SK-N-SH (cell line): Measurements from ENCODE around the gene ALDH6A1. TPM values are rescaled to one million over a fixed set of nuclear protein-coding genes. Genes with fewer than 3 reads are reported as not detected.
A peak's percentile ranks its signal among the peaks of the same experiment; 100 is the strongest.
"Not testable (repeated sequence)": the region's sequence is repeated elsewhere in the genome, so short reads cannot be mapped to it uniquely, and the experiment has no call there.

Experiments
- CTCF ChIA-PET: fragments of 300-600, 350-600 bp; formaldehyde crosslinking; extraction: SDS; loops from one replicate; lab custom pipeline; 2021; lab: Yijun Ruan, JAX
- POLR2A ChIA-PET: fragments of 350-600 bp; sonication (Branson Sonifier 250); formaldehyde crosslinking; extraction: SDS; loops from one replicate; lab custom pipeline; 2020; ENCODE audit warnings: antibody characterized with exemption, inconsistent platforms; lab: Yijun Ruan, JAX
- DNase-seq: peaks from one replicate; pipeline ENCODE4 v3.0.0; 2012
- H2AFZ ChIP-seq: fragments of 200-600 bp; sonication (generic); 2 replicates; pipeline ENCODE4 v1.8.1; 2016; ENCODE audit warnings: antibody characterized with exemption, mild to moderate bottlenecking, low read depth
- H3F3A ChIP-seq: fragments of 200-600 bp; sonication (generic); replicated peaks from 2 replicates; pipeline ENCODE3; 2016; ENCODE audit warnings: antibody characterized with exemption, mild to moderate bottlenecking; ENCODE audit not compliant: insufficient read depth
- H3K27ac ChIP-seq, 2 experiments: fragments of 200-500 bp in 1 of 2; fragments of 200-600 bp in 1 of 2; sonication (Bioruptor generic) in 1 of 2; sonication (generic), shearing (Covaris generic) in 1 of 2; 2 replicates each; pipeline versions ENCODE4 v1.5.1 to v1.6.1; 2014 to 2016; ENCODE audit warnings: low read depth in 2 of 2, inconsistent platforms in 1 of 2, low read length in 1 of 2, mild to moderate bottlenecking in 1 of 2, mixed read lengths in 1 of 2
- H3K27me3 ChIP-seq: fragments of 200-600 bp; sonication (generic), shearing (Covaris generic); 2 replicates; pipeline ENCODE4 v1.6.1; 2016; ENCODE audit warnings: mixed run types; ENCODE audit not compliant: insufficient read depth
- H3K36me3 ChIP-seq, 2 experiments: fragments of 200-500 bp in 1 of 2; fragments of 200-600 bp in 1 of 2; sonication (Bioruptor generic) in 1 of 2; sonication (generic) in 1 of 2; replicated peaks in 1 of 2; 2 replicates each; pipeline versions ENCODE3 to v1.5.1; 2014 to 2016; ENCODE audit warnings: low read length in 1 of 2, mild to moderate bottlenecking in 1 of 2; ENCODE audit not compliant: insufficient read depth in 2 of 2, control insufficient read depth in 1 of 2
- H3K4me1 ChIP-seq, 2 experiments: fragments of 200-500 bp in 1 of 2; fragments of 200-600 bp in 1 of 2; sonication (Bioruptor generic) in 1 of 2; sonication (generic), shearing (Covaris generic) in 1 of 2; 2 replicates each; pipeline versions ENCODE4 v1.5.1 to v1.6.1; 2014 to 2016; ENCODE audit warnings: low read depth in 1 of 2, low read length in 1 of 2, mixed run types in 1 of 2; ENCODE audit not compliant: insufficient read depth in 2 of 2, control insufficient read depth in 1 of 2
- H3K4me2 ChIP-seq: fragments of 200-600 bp; sonication (generic), shearing (Covaris generic); 2 replicates; pipeline ENCODE4 v1.6.1; 2017; ENCODE audit warnings: mixed run types
- H3K4me3 ChIP-seq, 2 experiments: fragments of 200-500 bp in 1 of 2; fragments of 200-600 bp in 1 of 2; sonication (Bioruptor generic) in 1 of 2; sonication (generic), shearing (Covaris generic) in 1 of 2; 2 replicates each; pipeline versions ENCODE4 v1.5.1 to v1.8.1; 2014 to 2016; ENCODE audit warnings: low read depth in 2 of 2, inconsistent platforms in 1 of 2, low read length in 1 of 2, mild to moderate bottlenecking in 1 of 2, mixed read lengths in 1 of 2, moderate library complexity in 1 of 2
- H3K79me2 ChIP-seq: fragments of 200-600 bp; sonication (generic); 2 replicates; pipeline ENCODE4 v1.8.1; 2017; ENCODE audit warnings: mild to moderate bottlenecking; ENCODE audit not compliant: insufficient read depth
- H3K9ac ChIP-seq: fragments of 200-600 bp; sonication (generic); 2 replicates; pipeline ENCODE4 v1.6.1; 2017; ENCODE audit warnings: mixed run types
- H3K9me2 ChIP-seq: fragments of 200-600 bp; sonication (generic); 2 replicates; pipeline ENCODE4 v1.6.1; 2017; ENCODE audit warnings: mixed run types
- H3K9me3 ChIP-seq: fragments of 200-600 bp; sonication (generic); 2 replicates; pipeline ENCODE4 v1.6.1; 2017; ENCODE audit warnings: mixed run types, mild to moderate bottlenecking, moderate library complexity
- H4K20me1 ChIP-seq: fragments of 200-600 bp; sonication (generic); 2 replicates; pipeline ENCODE4 v1.6.1; 2017; ENCODE audit warnings: mild to moderate bottlenecking, mixed run types; ENCODE audit not compliant: insufficient read depth
- CHD2 ChIP-seq: fragments of 150-350 bp; IDR thresholded peaks from 2 replicates; pipeline ENCODE4 v1.6.1; 2018; ENCODE audit warnings: low read length; ENCODE audit not compliant: partially characterized antibody
- ELF1 ChIP-seq: IDR thresholded peaks from 2 replicates; pipeline ENCODE4 v1.4.0; 2012
- FOSL2 ChIP-seq: IDR thresholded peaks from 2 replicates; pipeline ENCODE4 v1.4.0; 2012; ENCODE audit warnings: low read depth, mild to moderate bottlenecking, moderate library complexity, borderline replicate concordance
- GATA2 ChIP-seq: sonication (generic); formaldehyde crosslinking; IDR thresholded peaks from 2 replicates; pipeline ENCODE4 v1.5.0; 2020; ENCODE audit warnings: mild to moderate bottlenecking, missing genetic modification reagents
- MXI1 ChIP-seq: IDR thresholded peaks from 2 replicates; pipeline ENCODE4 v1.6.1; 2012; ENCODE audit warnings: mild to moderate bottlenecking, low read depth, low read length, improper control_type of control experiment
- RAD21 ChIP-seq: IDR thresholded peaks from 2 replicates; pipeline ENCODE4 v1.6.1; 2012; ENCODE audit warnings: mild to moderate bottlenecking, low read length
- RXRA ChIP-seq: IDR thresholded peaks from 2 replicates; pipeline ENCODE4 v1.4.0; 2012; ENCODE audit warnings: low read depth, mild to moderate bottlenecking, borderline replicate concordance
- SMC3 ChIP-seq: IDR thresholded peaks from 2 replicates; pipeline ENCODE4 v1.6.1; 2012; ENCODE audit warnings: low read depth, low read length, improper control_type of control experiment
- TCF12 ChIP-seq: IDR thresholded peaks from 2 replicates; pipeline ENCODE4 v1.4.0; 2012
- WGBS: methylation state at CpG from one replicate; pipeline ENCODE4 v1.1.6; 2017; ENCODE audit warnings: low lambda C conversion rate; 5-methylcytosine and 5-hydroxymethylcytosine counted together
- polyA plus RNA-seq, 3 experiments: library from polyadenylated mRNA; depleted of rRNA; stranded (reverse); fragments of >200 nt; gene quantifications; 2 replicates each; pipeline ENCODE4 v1.2.3, GENCODE V29; 2012
- TF ChIP-seq, protein P1 (sequence below): fragments of 150-350 bp; IDR thresholded peaks from 2 replicates; pipeline ENCODE4 v1.6.1; 2016; ENCODE audit warnings: mild to moderate bottlenecking, low read depth, low read length
- TF ChIP-seq, protein P2 (sequence below): fragments of 150-350 bp; IDR thresholded peaks from 2 replicates; pipeline ENCODE4 v1.6.1; 2017; ENCODE audit warnings: antibody characterized with exemption, low read length, low read depth, borderline replicate concordance
- TF ChIP-seq, protein P3 (sequence below): IDR thresholded peaks from 2 replicates; pipeline ENCODE4; 2012
- TF ChIP-seq, protein P4 (sequence below): fragments of 200-600 bp; sonication (generic); IDR thresholded peaks from 2 replicates; pipeline ENCODE4 v1.6.1; 2017; ENCODE audit warnings: antibody characterized with exemption, mild to moderate bottlenecking, moderate library complexity

The ALDH6A1 gene
- polyA plus RNA-seq, 1 of the 3 experiments (the other 2 are of a cell fraction) = 9.4 TPM

DNA sequence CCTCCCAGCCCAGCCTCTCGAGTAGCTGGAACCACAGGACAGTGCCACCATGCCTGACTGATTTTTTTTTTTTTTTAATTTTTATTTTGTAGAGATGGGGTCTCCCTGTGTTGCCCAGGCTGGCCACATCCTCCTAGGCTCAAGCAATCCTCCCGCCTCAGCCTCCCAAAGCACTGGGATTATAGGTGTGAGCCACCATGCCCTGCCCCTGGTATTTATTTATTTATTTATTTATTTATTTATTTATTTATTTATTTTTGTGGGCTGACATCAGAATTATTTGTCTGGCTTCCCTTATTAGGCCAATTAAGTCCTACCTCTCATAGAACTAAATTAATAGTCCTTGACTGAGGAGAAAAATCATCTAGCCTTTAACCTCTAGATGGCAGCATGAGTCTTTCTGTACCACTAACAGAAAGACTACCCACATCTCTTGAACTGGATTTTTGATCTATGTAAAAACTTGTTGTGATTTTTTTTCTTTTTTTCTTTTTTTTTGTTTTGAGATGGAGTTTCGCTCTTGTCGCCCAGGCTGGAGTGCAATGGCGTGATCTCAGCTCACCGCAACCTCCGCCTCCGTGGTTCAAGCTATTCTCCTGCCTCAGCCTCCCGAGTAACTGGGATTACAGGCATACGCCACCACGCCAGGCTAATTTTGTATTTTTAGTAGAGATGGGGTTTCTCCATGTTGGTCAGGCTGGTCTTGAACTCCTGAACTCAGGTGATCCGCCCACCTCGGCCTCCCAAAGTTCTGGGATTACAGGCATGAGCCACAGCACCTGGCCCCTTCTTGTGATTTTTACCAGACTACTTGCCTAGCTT is 27.4 kb upstream of the ALDH6A1 start:
- CTCF ChIA-PET = interaction anchor here (0.6 to 2.9 kb wide), 26 partner anchors 10 to 847 kb away, joined by 3 to 36 read pairs (median 4); partner anchors contain the start of genes ALDH6A1 and LIN52
- DNase-seq = peak; percentile 64

DNA sequence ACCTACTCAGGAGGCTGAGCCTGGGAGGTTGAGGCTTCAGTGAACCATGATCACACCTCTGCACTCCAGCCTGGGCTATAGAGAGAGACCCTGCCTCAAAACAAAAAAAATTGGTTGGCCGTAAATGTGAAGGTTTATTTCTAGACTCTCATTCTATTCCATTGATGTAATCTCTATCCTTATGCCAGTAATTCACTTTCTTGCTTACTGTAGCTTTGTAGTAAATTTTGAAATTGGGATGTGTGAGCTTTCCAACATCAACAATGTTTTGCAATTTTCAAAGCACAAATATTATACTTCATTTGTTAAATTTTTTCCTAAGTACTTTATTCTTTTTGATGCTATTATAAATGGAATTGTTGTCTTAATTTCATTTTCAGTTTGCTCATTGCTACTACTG is 25.1 kb upstream of the ALDH6A1 start:
- no peaks in the 10 kb centered on the region for H3K9me2 ChIP-seq
- no peaks in the 10 kb centered on the region for H3K9me3 ChIP-seq
- H3K4me3 ChIP-seq = no peak overlapping the region
- no peaks in the 10 kb centered on the region for H3K79me2 ChIP-seq
- CTCF ChIA-PET = interaction anchor here (0.9 to 1.4 kb wide), 3 partner anchors 119 to 148 kb away, joined by 3 to 5 read pairs (median 5); no protein-coding TSS in a partner anchor
- H3F3A ChIP-seq = no peaks in the 10 kb centered on the region
- peaks cover 0 to 4% of the 10 kb centered on the region in 2 experiments for H3K36me3 ChIP-seq
- no peak for DNase-seq
- H3K4me1 ChIP-seq = no peaks in the 10 kb centered on the region
- no peaks in the 10 kb centered on the region for H4K20me1 ChIP-seq
- POLR2A ChIA-PET = no interaction called here
- TF ChIP-seq, protein P1, sequence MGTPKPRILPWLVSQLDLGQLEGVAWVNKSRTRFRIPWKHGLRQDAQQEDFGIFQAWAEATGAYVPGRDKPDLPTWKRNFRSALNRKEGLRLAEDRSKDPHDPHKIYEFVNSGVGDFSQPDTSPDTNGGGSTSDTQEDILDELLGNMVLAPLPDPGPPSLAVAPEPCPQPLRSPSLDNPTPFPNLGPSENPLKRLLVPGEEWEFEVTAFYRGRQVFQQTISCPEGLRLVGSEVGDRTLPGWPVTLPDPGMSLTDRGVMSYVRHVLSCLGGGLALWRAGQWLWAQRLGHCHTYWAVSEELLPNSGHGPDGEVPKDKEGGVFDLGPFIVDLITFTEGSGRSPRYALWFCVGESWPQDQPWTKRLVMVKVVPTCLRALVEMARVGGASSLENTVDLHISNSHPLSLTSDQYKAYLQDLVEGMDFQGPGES = no peak
- TF ChIP-seq, protein P2, sequence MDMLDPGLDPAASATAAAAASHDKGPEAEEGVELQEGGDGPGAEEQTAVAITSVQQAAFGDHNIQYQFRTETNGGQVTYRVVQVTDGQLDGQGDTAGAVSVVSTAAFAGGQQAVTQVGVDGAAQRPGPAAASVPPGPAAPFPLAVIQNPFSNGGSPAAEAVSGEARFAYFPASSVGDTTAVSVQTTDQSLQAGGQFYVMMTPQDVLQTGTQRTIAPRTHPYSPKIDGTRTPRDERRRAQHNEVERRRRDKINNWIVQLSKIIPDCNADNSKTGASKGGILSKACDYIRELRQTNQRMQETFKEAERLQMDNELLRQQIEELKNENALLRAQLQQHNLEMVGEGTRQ = no peak
- TF ChIP-seq ELF1 (no peak), GATA2 (CRISPR knock-in tag) (no peak), RXRA (no peak), FOSL2 (no peak), TCF12 (no peak), CHD2 (no peak), RAD21 (no peak), MXI1 (no peak)
- TF ChIP-seq, protein P3, sequence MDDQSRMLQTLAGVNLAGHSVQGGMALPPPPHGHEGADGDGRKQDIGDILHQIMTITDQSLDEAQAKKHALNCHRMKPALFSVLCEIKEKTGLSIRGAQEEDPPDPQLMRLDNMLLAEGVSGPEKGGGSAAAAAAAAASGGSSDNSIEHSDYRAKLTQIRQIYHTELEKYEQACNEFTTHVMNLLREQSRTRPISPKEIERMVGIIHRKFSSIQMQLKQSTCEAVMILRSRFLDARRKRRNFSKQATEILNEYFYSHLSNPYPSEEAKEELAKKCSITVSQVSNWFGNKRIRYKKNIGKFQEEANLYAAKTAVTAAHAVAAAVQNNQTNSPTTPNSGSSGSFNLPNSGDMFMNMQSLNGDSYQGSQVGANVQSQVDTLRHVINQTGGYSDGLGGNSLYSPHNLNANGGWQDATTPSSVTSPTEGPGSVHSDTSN = no peak
- no peak overlapping the region for H3K27ac ChIP-seq
- no peak overlapping the region for H2AFZ ChIP-seq
- WGBS = 100% methylated on average over 1 of the region's 1 CpG
- no peaks in the 10 kb centered on the region for H3K27me3 ChIP-seq
- H3K9ac ChIP-seq = no peak overlapping the region
- H3K4me2 ChIP-seq = no peak overlapping the region

More for the DNA sequence above, 27.4 kb upstream of the ALDH6A1 start:
- H2AFZ ChIP-seq, H3K4me1 ChIP-seq, H3K4me2 ChIP-seq, H3F3A ChIP-seq, H3K9me2 ChIP-seq, H3K4me3 ChIP-seq, H3K79me2 ChIP-seq, H3K9ac ChIP-seq, H4K20me1 ChIP-seq, H3K27ac ChIP-seq, POLR2A ChIA-PET, H3K9me3 ChIP-seq, H3K27me3 ChIP-seq: not testable (repeated sequence)
- TF ChIP-seq RAD21 (peak; percentile 89), SMC3 (peak; percentile 66)
- TF ChIP-seq, protein P4, sequence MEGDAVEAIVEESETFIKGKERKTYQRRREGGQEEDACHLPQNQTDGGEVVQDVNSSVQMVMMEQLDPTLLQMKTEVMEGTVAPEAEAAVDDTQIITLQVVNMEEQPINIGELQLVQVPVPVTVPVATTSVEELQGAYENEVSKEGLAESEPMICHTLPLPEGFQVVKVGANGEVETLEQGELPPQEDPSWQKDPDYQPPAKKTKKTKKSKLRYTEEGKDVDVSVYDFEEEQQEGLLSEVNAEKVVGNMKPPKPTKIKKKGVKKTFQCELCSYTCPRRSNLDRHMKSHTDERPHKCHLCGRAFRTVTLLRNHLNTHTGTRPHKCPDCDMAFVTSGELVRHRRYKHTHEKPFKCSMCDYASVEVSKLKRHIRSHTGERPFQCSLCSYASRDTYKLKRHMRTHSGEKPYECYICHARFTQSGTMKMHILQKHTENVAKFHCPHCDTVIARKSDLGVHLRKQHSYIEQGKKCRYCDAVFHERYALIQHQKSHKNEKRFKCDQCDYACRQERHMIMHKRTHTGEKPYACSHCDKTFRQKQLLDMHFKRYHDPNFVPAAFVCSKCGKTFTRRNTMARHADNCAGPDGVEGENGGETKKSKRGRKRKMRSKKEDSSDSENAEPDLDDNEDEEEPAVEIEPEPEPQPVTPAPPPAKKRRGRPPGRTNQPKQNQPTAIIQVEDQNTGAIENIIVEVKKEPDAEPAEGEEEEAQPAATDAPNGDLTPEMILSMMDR = peak; percentile 76
- H3K36me3 ChIP-seq = peaks cover 0 to 12% of the 10 kb centered on the region in 2 experiments
- 95% methylated on average over 13 of the region's 13 CpGs for WGBS
